ENCODE measurements around the gene SHANK2.

DNA sequence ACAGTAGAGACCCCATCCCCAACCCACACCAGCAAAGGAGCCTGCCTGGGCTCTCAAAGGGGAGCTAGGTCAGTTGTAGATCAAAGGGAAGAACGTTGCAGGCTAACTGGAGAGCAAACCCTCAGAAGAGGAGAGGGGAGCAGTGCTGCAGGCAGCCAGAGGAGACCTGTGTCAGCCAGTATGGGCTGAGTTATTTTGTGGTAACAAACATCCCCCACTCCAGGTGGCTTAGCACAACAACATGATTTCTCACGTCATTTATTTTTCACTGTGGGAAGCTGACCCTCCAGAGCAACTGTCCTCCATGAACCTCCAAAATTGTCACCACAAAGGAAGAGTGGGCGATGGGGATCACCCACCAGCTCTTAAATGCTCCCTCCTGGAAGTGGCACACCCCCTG, 19.8 kb upstream of the SHANK2 start:
- TF ChIP-seq POLR2A (IDR thresholded peaks at IDR 0.05) = no peak
- TF ChIP-seq, protein P1, sequence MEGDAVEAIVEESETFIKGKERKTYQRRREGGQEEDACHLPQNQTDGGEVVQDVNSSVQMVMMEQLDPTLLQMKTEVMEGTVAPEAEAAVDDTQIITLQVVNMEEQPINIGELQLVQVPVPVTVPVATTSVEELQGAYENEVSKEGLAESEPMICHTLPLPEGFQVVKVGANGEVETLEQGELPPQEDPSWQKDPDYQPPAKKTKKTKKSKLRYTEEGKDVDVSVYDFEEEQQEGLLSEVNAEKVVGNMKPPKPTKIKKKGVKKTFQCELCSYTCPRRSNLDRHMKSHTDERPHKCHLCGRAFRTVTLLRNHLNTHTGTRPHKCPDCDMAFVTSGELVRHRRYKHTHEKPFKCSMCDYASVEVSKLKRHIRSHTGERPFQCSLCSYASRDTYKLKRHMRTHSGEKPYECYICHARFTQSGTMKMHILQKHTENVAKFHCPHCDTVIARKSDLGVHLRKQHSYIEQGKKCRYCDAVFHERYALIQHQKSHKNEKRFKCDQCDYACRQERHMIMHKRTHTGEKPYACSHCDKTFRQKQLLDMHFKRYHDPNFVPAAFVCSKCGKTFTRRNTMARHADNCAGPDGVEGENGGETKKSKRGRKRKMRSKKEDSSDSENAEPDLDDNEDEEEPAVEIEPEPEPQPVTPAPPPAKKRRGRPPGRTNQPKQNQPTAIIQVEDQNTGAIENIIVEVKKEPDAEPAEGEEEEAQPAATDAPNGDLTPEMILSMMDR (IDR thresholded peaks at IDR 0.05) = no peak
